Effector CD8-positive, alpha-beta T cell (primary cell): Measurements from ENCODE around the gene NFASC.

ENCODE experiments used
- DNase-seq: peaks from one replicate; lab custom pipeline; 2025; lab: John Stamatoyannopoulos, UW

NFASC gene

DNA sequence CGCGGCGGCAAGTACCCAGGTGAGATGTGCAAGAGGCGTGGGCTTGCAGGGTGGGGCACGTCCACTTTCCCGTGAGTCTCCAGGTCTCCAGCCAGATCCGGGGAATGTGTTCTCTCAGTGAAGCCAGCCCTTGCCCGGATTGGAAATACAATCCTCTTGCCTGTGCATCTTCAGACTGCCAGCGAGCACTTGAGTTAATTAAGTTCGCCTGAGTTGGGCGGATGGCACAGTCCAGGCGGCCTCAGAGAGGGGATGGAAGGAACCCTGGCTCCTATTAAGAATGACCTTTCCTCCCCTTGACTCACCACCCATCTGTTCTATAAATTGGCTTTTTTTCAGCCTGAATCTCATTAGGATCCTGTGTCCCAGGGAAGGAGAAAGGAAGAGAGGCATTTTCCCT lies 139.0 kb downstream of the NFASC start:
- no peak for DNase-seq

DNA sequence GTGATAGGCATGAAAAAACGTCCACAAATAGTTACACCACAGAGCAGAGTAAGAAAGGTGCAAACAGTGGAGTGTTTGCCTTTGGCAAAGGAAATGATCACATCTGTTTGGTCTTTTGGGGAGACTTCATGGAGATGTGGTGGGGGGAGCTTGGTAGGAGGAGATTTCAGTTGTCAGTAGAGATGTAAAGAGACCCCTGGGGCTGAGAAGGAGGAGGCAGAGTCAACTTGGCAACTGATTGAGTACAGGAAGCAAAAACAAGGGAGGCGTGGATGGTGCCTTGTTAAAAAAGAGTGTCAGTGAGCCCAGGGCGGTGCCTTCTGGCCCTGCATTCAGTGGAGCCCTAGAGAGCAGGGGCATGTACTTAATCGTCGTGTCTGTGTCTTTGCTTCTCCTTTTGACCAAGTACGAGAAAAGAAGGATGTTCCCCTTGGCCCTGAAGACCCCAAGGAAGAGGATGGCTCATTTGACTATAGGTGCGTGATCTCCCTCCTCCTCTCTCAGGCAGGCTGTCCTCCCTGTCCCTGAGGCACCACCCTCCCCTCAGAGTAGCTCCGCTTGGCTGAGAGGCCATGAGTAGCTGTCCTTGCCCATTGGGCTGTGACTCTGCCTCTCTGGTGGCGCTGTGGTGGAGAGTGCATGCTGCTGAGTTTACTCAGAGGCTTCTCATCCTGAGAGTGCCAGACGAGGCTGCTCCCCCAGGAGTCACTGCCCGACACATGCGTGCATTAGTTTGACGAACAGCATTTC lies 141.9 kb downstream of the NFASC start:
- no peak for DNase-seq

DNA sequence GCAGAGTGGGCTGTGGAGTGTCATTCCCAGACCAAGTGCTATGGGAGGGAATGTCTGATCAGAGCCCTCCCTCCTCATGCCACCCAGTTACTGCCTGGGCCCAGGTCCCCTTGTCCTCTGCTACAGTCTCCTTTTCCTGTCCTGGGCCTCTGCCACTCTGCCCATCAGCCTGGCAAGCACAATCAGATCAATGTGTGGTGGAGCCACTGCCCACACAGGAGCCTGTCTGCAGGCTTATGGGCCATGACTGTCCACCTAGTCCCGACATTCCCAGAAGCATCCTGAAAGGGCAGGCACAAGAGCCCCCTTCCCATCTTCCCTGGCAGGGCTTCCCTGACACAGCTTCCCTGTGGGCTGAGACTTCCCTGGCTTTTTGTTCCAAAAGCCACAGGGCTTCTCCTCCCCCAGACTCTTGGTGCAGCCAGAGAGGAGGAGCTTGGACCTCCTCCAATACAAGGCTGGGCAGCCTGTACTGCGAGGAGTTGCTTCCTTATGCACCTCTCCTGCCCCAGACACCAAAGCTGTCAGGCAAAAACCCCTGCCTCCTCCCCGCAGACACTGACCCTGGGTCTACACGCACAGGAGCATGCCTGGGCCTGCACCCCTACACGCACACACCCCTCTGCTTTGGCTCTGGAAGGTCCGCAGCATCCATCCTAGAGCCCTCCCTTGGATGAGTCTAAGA lies 143.2 kb downstream of the NFASC start:
- no peak for DNase-seq

DNA sequence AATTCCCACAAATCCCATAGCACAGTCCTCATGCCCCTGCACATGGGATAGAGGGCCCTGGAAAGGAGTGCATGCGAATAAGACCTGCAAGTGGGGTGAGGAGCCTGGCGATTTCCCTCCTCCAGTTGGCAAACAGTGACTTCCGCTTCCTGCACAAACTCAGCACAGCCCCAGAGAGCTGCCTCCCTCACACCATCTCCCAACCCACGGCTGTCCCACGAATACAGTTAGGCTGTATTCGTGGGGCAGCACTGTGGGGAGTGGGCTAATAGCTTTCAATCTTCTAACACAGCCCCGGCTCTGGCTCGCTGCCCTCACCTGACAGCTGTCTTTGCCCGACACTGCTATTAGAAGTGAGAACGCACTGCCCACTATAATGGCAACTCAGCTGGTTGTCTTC lies 144.1 kb downstream of the NFASC start:
- no peak for DNase-seq

DNA sequence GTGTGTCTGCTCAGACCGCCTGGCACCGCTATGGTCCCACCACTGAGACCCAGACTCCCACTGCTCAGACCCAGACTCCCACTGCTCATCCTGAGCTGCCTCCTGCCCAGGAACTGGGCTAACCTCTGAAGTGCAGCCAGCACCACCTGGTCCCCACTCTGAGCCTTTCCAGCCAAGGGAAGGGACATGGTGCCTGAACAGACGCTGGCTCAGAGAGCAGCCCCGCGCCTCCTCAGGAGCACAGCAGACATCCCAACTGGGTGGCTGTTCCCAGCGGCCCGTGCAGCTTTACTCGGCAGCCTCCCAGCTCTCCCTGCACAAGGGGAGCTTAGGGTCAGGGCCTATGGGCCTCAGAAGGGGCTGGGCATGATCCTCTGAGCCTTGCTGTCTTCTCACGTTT lies 144.6 kb downstream of the NFASC start:
- DNase-seq: no peak

DNA sequence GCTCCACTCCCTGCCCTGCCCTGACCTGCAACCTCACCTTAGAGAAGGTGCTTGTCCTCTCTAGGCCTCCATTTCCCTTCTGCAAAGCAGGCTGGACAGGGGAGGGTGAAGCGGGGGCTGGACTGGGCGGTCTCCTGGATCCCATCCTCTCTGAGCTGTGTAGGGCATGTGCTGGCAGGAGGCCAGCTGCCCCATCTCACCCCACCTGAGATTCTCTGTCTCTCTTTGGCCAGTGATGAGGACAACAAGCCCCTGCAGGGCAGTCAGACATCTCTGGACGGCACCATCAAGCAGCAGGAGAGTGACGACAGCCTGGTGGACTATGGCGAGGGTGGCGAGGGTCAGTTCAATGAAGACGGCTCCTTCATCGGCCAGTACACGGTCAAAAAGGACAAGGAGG lies 145.4 kb downstream of the NFASC start:
- no peak for DNase-seq

DNA sequence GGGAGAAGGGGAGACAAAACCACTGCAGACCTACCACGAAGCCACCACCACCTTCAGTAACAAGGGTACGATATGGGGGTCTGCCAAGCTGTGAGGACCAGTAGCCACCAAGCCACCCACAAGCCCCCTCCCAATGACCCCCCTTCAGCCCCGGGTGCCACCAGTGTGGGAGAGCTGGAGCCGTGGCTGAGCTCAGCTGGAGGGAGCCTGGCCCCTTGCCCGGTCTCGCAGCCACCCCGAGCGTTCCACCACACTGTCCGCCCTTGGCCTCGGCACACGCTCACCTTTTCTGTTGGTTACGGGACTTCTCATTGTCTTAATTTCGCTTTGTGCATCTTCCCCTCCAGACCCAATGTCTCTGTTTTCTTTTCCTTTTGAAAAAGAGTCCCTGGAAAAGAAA lies 145.9 kb downstream of the NFASC start:
- no peak for DNase-seq

DNA sequence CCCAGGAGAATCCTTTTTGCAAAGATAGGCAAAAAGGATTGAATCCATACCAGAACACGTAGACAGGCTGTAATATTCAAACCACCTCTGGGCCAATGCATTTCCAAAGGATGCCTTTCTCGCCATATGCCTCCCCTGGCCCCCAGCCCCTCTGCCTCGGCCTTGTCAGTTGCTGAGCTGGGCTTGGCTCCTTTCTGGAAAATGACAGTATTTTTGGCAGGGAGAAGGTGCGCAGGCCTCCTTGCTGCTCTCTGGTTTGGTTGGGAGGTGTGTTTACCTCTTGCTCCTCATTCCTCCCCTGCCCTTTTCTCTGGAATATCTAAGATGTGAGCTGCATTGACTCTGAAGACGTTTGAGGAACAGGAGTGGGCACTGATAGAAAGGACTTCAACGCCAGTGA lies 146.3 kb downstream of the NFASC start:
- no peak for DNase-seq

DNA sequence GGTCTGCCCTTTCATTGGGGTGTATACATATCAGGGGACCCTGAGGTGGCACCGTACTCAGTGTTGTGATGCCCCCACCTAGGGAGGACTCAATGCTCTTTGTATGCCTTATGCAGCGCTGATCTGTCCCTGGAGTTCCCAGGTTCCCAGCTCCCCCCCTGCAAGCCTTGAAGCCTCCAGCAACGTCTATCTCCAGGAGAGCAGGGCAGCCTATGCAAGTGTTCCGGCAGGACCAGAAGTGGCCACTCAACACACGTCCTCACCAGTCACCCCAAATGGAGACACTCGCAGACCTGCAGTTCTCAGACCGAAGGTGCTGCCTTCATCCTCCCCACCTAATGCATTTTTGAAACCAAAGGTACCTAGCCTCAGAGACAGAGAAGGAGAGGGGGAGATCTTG lies 147.1 kb downstream of the NFASC start:
- DNase-seq: no peak

DNA sequence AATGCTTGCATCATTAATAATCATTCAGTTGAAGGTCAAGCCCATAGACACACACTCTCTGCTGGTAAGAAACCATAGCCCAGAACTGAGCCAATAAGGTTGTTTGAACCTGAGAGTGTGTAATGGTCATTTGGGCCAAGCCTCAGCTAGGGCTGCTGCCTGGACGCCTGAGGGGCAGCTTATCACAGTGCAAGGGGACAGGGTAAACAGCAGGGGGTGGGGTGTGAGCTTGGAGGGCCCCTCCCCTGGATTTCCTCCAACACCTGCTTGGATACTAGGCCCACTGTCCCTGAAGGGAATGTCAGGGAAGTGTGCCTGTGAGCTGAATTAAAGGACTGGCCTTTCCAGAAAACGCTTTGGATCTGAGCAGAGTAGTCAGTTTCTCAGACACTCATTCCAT lies 147.7 kb downstream of the NFASC start:
- no peak for DNase-seq

DNA sequence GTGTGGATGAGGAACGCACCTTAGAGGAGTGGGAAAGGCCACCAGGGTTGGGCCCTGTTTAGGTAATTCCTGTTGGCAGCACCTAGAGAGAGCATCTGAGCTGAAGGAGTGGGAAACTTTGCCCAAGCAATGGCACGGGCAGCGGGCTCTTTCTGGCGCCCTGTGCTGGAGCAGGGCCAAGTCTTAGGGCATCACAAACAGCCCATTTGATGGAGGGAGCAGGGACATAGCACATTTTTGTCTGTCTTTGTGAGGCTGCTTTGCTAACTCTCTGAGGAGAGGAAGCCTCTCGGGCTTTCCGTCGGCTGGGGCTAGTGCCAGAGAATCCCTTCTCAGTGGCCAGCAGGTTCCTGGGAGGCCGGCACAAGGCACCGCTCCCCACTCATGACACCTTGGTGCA lies 149.8 kb downstream of the NFASC start:
- no peak for DNase-seq

DNA sequence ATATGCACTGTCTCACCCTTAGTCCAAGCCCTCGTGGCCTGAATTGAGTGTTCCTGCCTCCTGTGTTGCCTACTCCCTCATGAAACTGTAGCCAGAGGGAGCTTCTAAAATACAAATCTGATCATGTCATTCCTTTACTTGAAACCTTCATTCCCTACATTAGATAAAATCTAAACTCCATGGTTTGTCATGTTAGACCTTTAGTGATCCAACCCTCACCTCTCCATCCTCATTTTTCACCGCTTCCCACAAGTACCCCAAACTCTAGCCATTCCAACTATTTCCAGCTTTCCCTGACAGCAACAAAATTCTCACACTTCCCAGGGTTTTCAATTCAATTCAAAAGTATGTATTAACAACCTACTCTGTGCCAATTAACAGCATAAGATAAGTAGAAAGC lies 154.0 kb downstream of the NFASC start:
- DNase-seq: no peak

DNA sequence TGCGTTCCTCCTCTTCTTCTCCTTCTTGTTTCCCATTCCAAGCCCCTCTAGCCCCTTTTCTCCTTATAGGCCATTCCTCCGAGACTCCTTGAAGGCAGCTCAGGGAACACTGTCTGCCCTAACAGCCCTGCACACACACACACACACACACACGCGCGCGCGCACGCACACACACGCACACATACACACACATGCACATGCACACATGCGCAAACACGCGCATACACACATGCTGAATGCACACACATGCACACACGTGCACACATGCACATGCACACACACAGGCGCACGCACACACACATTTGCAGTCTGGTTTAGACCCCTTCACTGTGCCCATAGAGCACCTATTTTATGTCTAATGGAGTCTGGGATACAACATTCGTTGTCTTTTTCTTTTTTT lies 154.6 kb downstream of the NFASC start:
- no peak for DNase-seq

DNA sequence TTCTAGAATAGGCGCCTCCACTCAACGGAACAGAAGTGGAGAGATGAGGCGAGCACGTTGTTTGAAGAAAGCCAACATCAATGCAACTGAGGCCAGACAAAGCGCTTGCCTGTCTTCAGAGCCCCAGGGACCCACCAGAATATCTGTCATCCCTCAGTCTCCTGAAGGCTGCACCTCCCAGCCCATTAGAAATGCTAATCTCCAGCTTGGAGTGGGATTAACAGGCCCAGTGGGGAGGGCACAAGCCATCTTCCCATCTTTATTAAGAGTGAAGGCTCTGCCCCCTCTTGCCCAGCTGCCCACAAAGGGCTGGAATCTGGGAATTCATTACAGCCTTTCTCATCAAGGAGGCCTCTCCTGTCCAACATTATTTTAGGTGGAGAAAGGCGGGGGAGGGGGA lies 155.5 kb downstream of the NFASC start:
- DNase-seq: no peak

DNA sequence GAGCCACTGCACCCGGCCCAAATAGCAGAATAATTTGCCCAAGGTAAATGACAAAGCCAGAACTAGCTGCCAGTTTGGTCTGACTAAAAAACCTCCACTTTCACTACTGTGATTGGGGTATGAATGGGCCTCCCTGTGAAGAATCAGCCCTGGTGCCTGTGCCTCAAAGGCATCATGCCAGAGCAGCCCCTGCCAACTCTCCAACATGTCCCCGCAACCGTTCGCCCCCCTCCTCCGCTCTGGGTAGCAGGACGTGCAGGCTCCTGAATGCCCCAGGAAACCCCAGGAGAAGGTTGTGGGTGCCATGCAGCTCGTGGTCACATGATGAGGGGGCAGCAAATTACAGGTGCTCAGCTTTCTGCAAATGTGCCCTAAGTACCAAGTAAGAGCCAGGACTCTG lies 157.7 kb downstream of the NFASC start:
- no peak for DNase-seq

DNA sequence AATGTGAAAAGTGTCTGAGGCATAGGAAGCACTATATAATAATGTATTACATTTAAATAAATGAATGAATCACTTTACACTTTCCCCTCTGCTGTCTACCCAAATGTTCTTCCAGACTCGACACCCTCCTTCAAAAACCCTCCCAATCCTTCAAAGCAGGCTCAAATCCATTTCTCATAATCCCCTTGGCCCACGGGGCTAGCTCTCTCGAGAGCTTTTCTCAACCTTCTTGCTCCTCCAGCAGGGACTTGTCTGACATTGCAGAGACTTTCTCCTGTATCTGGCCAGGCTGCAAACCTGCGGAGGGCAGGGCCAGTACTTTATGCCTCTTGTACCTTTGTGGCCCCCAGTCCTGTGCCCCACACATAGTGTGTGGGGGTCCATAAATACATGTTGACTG lies 158.3 kb downstream of the NFASC start:
- DNase-seq: no peak

DNA sequence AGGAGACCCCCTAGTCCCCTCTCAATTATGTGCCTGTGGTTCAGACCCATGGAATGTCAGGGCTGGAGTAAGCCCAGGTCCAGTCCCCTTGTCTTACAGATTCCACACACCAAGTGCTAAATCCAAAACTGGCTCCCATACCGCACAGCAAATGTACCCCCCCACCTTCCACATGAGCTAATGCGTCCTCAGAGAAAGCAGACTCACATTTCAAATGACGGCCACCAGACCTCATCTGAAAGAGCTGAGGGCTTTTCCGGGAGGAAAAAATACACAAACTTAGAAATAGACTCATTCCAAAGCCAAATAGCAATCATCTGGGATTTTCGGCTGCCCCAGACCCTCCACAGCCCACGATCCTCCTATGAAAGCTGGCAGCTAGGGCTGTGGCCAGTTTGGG lies 159.6 kb downstream of the NFASC start:
- no peak for DNase-seq

DNA sequence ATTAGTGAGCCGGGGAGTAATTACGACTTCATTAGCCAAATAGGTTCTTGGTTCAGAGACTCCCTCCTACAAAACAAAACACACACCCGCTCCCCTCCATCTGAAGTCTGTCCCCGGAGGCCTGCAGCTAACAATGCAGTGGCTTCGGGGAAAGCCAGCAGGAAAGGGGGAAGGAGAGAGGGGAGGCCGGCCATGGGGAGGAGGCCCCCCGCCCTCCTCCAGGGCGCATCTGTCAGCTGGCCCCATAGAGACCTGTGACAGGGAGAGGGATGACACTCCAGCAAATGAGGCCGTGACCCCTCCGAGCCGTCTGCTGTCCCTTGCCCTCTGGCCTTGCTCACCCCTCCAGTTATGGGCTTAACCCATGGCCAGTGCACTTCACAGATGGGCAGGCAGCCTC lies 160.2 kb downstream of the NFASC start:
- no peak for DNase-seq

DNA sequence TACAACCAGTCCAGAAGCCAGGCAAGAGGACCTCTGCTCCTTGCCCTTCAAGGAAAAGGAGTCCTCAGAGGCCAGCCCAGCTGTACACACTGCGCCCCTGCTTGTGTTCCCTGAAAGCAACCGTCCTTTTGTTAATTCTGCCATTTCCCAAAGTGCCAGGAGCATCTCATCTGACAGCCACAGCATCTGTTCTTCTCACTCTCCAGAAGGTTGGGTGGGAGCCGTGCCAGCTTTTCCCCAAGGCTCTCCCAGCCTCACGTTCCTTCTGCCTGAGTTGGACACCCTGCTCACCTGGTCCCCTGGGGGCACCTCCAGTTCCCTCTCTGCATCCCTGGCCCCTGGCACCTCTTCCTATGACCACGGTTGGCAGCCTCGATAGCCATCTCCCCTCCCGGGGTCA lies 161.8 kb downstream of the NFASC start:
- DNase-seq: no peak

DNA sequence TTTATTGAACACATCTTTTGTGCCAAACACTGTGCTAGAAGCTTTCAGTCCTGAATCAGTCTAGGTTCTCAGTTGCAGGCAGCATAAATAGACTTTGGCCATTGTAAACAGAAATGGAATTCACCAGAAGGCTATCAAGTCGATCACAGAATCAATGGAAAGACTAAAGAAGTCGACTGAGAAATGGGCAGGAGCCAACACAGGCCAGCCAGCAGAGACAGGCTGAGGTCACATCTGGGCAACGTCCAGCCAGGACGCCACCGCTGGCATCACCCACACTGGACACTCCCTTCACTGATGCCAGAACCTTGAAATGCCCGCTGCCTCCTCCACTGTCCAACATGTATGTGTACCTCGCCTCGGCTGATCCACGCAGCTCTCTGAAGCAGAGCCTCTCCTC lies 166.9 kb downstream of the NFASC start:
- DNase-seq: no peak

DNA sequence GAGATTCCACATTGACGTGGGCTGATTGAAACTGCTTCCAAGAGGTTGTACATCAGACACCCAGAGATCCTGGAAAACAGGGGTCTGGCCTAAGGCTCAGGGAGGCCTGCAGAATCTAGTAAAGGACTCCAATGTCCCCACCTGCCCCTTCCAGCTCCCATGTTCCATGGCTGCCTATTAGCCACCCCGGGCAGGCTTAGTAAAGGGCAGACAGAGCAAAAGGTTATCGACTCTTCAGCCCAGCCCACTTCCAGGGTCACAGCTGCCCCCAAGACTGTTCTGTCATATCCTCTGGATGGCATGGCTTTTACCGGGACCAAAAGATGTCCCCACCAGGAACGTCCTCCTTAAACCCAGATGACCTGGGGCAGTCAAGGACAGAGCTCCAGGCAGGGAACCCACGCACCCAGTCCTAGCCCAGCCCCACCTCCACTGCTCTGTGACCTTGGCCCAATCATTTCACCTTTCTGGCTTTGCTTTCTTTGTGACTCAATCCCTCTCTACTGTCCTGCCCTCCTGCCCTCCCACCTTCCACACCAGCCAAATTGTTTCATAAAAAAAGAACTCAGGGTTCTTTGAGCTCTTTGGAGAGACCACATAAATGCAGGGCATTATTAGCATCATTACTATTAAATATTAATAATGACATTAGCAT lies 167.6 kb downstream of the NFASC start:
- DNase-seq: no peak

DNA sequence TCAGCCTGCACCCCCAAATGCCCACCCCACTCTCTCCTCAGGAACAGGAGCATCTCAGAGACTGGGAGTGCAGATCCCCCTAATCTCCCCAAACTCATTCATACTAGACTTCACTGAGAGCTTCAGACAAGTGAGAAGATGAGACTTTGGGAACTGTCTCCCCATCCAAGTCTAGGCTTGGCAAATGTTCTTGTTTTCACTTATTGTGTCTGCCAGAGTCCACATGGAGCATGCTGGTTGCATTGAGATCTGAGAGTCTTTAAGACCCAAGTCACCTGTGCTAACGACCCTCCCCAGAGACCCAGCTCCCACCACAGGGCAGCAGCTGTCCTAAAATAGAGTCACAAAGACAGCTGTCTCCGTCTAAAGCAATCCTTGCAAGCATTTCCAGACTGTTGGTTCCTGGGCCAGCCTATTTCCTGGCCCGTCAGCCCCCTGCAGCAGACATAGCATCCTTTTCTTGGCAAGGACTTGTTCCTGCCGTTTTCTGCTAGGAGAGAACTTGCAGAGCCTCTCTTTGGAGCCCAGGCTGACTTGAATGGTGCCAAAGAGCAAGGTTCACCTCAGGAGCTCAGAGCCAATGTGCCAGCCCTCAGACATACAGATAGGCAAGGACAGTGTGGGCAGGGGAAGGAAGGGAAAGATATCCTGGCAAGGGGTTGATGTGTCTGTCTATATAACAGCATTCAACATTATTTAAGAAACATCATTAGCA lies 170.5 kb downstream of the NFASC start:
- no peak for DNase-seq
